ENCODE data around the gene TIMM29. TPM values are rescaled to one million over a fixed set of nuclear protein-coding genes. Genes with fewer than 3 reads are reported as not detected.

TIMM29 gene
- total RNA-seq, 1 donor from 2014 or later = 25.8 TPM

DNA sequence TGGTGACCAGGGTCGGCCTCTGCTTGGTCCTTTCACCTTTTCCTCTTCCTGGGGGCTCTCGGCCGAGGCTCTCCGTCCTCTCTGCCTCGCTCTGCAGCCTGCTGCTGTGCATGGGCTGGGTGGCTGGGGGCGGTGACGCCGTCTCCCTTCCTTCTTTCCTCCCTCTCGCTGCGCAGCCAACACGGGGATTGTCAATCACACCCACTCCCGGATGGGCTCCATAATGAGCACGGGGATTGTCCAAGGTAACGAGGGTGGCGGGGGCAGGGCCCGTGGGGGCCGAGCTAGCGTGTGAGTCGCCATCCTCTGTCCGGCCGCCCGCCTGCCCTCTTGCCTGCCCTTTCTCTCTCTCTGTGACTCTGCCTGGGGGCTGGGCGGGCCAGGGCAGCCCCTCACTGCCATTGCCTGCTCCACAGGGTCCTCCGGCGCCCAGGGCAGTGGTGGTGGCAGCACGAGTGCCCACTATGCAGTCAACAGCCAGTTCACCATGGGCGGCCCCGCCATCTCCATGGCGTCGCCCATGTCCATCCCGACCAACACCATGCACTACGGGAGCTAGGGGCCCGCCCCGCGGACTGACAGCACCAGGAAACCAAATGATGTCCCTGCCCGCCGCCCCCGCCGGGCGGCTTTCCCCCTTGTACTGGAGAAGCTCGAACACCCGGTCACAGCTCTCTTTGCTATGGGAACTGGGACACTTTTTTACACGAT lies 7.3 kb upstream of the TIMM29 start:
- TF ChIP-seq, protein P1, sequence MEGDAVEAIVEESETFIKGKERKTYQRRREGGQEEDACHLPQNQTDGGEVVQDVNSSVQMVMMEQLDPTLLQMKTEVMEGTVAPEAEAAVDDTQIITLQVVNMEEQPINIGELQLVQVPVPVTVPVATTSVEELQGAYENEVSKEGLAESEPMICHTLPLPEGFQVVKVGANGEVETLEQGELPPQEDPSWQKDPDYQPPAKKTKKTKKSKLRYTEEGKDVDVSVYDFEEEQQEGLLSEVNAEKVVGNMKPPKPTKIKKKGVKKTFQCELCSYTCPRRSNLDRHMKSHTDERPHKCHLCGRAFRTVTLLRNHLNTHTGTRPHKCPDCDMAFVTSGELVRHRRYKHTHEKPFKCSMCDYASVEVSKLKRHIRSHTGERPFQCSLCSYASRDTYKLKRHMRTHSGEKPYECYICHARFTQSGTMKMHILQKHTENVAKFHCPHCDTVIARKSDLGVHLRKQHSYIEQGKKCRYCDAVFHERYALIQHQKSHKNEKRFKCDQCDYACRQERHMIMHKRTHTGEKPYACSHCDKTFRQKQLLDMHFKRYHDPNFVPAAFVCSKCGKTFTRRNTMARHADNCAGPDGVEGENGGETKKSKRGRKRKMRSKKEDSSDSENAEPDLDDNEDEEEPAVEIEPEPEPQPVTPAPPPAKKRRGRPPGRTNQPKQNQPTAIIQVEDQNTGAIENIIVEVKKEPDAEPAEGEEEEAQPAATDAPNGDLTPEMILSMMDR (IDR thresholded peaks at IDR 0.05) = no peak
- Mint-ChIP-seq H3K27ac (ENCODE audit: unreplicated experiment) (no peak overlapping the region), H3K9me3 (ENCODE audit: unreplicated experiment) (no peaks in the 10 kb centered on the region), H3K36me3 (ENCODE audit: unreplicated experiment) (peaks cover 21% of the 10 kb centered on the region), H3K4me1 (ENCODE audit: unreplicated experiment) (no peaks in the 10 kb centered on the region), H3K4me3 (ENCODE audit: unreplicated experiment) (no peak overlapping the region), H3K27me3 (ENCODE audit: unreplicated experiment) (no peaks in the 10 kb centered on the region)
- no peak for DNase-seq (ENCODE audit: extremely low spot score, unreplicated experiment)

DNA sequence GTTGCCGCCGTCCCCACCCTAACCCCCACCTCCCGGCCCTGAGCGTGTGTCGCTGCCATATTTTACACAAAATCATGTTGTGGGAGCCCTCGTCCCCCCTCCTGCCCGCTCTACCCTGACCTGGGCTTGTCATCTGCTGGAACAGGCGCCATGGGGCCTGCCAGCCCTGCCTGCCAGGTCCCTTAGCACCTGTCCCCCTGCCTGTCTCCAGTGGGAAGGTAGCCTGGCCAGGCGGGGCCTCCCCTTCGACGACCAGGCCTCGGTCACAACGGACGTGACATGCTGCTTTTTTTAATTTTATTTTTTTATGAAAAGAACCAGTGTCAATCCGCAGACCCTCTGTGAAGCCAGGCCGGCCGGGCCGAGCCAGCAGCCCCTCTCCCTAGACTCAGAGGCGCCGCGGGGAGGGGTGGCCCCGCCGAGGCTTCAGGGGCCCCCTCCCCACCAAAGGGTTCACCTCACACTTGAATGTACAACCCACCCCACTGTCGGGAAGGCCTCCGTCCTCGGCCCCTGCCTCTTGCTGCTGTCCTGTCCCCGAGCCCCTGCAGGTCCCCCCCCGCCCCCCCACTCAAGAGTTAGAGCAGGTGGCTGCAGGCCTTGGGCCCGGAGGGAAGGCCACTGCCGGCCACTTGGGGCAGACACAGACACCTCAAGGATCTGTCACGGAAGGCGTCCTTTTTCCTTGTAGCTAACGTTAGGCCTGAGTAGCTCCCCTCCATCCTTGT lies 6.5 kb upstream of the TIMM29 start:
- H3K27ac Mint-ChIP-seq (ENCODE audit: unreplicated experiment) = no peak overlapping the region
- H3K9me3 Mint-ChIP-seq (ENCODE audit: unreplicated experiment) = no peaks in the 10 kb centered on the region
- TF ChIP-seq, protein P1 (IDR thresholded peaks at IDR 0.05) = no peak
- peaks cover under 1% of the 10 kb centered on the region for H3K4me1 Mint-ChIP-seq (ENCODE audit: unreplicated experiment)
- peaks cover 21% of the 10 kb centered on the region for H3K36me3 Mint-ChIP-seq (ENCODE audit: unreplicated experiment)
- H3K4me3 Mint-ChIP-seq (ENCODE audit: unreplicated experiment) = no peak overlapping the region
- no peaks in the 10 kb centered on the region for H3K27me3 Mint-ChIP-seq (ENCODE audit: unreplicated experiment)
- no peak for DNase-seq (ENCODE audit: extremely low spot score, unreplicated experiment)

DNA sequence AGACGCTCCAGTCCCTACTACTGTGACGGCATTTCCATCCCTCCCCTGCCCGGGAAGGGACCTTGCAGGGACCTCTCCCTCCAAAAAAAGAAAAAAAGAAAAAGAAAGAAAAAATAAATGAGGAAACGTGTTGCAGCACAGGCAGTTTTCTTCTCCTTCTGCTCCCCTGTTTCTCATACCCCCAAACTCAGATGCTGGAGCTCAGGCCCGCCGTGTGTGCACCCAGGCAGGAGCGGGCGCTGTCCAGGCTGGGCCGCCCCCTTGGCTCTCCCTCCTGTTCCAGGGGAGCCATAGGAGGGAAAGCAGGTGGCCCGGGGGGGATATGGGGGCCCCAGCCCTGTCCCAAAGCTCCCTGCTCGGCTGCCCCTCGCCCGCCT lies 6.0 kb upstream of the TIMM29 start:
- Mint-ChIP-seq H3K4me3 (ENCODE audit: unreplicated experiment) (no peak overlapping the region), H3K27me3 (ENCODE audit: unreplicated experiment) (no peaks in the 10 kb centered on the region), H3K9me3 (ENCODE audit: unreplicated experiment) (no peaks in the 10 kb centered on the region), H3K36me3 (ENCODE audit: unreplicated experiment) (peaks cover 21% of the 10 kb centered on the region), H3K27ac (ENCODE audit: unreplicated experiment) (no peak overlapping the region), H3K4me1 (ENCODE audit: unreplicated experiment) (peaks cover 6% of the 10 kb centered on the region)
- no peak for DNase-seq (ENCODE audit: extremely low spot score, unreplicated experiment)
- TF ChIP-seq, protein P1 (IDR thresholded peaks at IDR 0.05) = no peak

DNA sequence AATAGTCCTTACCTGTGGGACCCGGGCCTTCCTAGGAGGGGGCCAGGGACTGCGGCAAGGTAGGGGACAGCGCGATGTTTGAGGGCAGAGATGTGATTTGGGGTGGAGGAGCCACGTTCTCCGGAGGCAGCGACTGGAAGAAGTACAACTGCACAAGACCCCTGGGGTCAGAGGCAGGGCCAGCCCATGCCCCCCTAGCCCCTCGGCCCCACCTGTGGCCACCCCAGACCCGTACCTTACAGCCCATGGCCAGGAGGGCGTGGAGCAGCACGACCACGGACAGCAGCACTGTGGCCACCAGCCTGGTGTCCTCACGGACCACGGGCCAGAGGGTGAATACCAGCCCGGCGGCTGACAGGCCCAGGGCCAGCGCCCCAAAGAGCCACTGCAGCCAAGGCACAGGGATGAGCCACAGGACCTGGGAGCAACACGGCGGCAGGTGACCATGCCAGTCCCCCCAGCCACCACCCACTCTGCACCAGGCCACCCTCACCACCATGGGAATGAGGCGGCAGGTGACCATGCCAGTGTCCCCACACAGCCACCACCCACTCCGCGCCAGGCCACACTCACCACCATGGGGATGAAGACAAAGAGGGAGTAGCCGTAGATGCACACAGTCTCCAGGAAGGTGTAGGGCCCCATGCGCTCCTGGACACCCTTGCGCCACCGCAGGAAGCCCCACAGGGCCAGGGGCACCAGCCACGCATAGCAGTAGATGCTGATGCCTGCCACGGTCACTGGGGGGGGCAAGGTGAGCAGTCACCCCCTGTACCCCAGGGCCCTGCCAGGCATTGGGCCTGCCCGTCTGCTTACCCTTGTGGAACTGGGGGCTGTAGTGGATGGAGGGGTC lies 5.1 kb upstream of the TIMM29 start:
- Mint-ChIP-seq H3K27me3 (ENCODE audit: unreplicated experiment) (no peaks in the 10 kb centered on the region), H3K27ac (ENCODE audit: unreplicated experiment) (no peak overlapping the region), H3K9me3 (ENCODE audit: unreplicated experiment) (no peaks in the 10 kb centered on the region), H3K36me3 (ENCODE audit: unreplicated experiment) (peaks cover 21% of the 10 kb centered on the region), H3K4me3 (ENCODE audit: unreplicated experiment) (no peak overlapping the region), H3K4me1 (ENCODE audit: unreplicated experiment) (peaks cover 10% of the 10 kb centered on the region)
- TF ChIP-seq, protein P1 (IDR thresholded peaks at IDR 0.05) = no peak
- no peak for DNase-seq (ENCODE audit: extremely low spot score, unreplicated experiment)

Measured in osteocyte (in vitro differentiated cells).